Fibroblast of villous mesenchyme (primary cell): ENCODE measurements around the gene FGF1. TPM values are rescaled to one million over a fixed set of nuclear protein-coding genes. Genes with fewer than 3 reads are reported as not detected.

Source experiments
- DNase-seq: peaks from one replicate; pipeline ENCODE4 v3.0.0-alpha.2; 2010; ENCODE audit warnings: low read depth
- H3K4me3 ChIP-seq: 2 replicates; pipeline ENCODE4 v1.5.1; 2011; ENCODE audit warnings: low read depth, mild to moderate bottlenecking, low read length
- total RNA-seq: library from RNA; depleted of rRNA; stranded (reverse); fragments of >200 nt; gene quantifications from 2 replicates; pipeline ENCODE4 v1.2.3, GENCODE V29; 2012
- TF ChIP-seq, protein P1 (sequence below): IDR thresholded peaks from 2 replicates; pipeline ENCODE4 v1.5.1; 2012; ENCODE audit warnings: low read depth, mild to moderate bottlenecking, low read length; ENCODE audit not compliant: insufficient read depth

The FGF1 gene
- total RNA-seq, 1 donor: 16.0 TPM

DNA sequence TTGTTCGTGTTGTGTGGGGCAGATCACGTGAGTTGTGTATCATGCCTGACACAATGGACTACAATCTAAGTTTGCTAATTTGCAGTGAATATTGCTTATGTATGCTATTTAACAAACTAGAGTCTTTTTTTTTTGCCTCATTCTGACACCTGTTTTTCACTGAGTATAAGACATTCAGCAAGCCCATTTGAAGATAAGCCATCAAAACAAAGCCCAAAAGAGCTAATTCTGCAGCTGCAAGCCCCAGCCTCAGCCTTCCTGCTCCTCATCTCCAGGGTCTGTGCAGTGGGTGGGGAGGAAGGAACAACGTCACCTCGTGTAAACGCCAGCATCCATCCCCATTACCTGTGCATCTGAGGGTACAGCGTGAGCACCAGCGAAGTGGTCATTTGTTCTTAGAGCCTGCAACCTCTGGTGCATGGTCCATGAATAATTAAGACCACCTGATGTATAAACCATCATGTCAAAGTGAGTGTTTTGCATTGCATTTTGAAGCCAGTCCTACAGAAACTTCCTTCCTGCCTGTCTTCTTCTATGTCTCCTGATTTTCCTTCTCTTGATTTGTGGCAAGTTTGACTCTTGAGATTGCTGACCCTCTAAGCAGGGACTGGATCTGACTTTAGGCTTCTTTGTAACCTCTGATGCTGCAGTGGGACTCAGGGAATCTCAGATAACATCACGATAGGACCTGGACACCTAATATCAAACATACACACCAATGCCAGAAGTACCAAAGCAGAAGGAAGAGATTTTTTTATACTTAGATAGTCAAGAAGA is 73.2 kb downstream of the FGF1 start:
- TF ChIP-seq, protein P1, sequence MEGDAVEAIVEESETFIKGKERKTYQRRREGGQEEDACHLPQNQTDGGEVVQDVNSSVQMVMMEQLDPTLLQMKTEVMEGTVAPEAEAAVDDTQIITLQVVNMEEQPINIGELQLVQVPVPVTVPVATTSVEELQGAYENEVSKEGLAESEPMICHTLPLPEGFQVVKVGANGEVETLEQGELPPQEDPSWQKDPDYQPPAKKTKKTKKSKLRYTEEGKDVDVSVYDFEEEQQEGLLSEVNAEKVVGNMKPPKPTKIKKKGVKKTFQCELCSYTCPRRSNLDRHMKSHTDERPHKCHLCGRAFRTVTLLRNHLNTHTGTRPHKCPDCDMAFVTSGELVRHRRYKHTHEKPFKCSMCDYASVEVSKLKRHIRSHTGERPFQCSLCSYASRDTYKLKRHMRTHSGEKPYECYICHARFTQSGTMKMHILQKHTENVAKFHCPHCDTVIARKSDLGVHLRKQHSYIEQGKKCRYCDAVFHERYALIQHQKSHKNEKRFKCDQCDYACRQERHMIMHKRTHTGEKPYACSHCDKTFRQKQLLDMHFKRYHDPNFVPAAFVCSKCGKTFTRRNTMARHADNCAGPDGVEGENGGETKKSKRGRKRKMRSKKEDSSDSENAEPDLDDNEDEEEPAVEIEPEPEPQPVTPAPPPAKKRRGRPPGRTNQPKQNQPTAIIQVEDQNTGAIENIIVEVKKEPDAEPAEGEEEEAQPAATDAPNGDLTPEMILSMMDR: no peak
- DNase-seq: no peak
- H3K4me3 ChIP-seq: no peak overlapping the region

DNA sequence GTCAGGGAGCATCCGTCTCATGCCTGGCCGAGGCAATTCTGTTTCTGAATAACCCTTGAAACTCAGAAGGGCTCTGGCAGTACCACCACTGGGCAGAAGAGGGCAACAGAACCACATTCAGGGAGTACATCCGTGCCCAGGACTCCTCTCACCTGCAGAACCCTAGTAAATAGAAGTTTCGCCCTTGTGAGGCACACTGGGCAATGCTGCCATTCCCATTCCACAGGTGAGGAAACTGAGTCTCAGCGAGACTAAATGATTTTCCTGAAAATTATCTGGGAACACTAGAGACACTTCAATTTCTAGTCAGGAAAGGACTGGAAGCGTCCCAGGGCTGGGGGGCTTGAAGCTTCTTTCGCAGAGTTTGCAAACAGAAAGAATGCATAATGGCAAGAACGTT is 74.7 kb downstream of the FGF1 start:
- no peak overlapping the region for H3K4me3 ChIP-seq
- peak; percentile 71 for DNase-seq
- TF ChIP-seq, protein P1: peak; percentile 71

DNA sequence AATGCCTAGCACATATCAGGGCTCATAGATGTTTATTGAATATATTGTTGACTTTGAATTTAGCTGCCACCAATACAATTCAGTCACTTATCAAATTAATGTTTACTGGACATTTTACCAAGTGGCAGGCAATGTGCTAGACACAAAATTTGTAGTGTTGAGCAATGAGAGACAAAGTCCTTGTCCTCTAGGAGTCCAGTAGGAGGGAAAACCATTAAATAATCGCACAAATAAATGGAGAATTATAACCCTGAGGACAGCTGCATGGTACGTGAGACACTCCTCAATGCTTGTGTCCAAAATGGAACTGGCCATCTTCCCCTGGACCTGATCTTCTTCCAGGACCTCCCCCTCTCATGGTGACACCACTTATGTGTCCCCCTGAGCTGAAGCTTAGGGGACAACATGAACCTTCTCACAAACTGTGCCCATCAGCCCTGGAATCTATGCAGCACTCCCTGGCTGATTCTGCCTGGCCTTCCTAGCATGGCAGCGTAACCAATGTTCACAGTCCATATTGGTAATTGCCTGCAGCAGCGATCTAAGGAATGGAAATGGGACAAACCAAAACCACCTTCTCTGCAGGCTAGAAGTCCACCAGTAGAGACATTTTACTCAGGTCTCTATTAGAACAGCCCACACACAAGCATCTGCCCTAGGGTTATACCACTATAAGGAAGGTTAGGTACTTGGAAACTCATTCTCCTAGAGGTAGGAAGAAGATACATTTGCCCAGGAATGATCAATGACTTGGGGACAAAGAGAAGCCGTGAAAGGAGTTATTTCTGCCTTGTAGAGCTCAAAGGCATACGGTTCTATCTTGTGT is 75.5 kb downstream of the FGF1 start:
- H3K4me3 ChIP-seq: no peak overlapping the region
- TF ChIP-seq, protein P1: no peak
- no peak for DNase-seq

DNA sequence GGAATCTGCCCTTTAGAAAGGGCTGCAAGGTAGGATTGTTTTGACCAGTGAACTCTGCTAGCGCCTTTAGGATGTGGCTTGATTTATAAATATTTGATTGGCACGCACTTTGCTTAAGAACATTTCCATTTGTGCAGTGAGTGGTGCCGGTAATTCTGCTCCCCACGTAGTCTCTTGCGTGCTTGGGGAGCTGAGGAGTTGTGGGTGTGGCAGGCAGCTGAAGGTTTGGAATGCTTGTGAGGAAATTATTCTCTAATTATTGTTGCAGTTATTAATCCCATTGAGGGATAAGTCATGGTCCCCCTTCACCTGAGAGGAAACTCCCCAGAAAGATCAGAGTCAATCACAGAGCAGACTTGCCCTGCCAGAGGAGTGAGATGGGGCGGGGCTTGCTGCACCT is 76.7 kb downstream of the FGF1 start:
- H3K4me3 ChIP-seq: no peak overlapping the region
- TF ChIP-seq, protein P1: no peak
- no peak for DNase-seq

DNA sequence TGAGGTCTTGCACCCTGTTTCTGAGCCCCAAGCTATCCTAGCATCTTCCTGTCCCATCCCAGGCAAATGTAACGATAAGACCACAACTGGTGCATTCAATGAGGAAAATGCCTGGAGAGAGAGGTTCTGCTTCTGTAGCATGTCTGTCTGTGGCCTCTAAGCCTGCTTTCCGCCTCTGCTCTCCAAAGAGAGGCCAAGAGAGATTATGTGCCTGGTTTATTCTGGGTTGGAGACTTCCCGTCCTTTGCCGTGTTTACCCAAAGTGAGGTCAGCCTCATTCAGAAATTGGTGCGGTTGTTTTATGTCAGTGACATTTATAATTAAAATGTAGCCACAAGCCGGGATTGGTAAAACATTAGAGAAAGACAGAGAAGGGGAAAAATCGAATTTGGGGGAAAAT is 77.8 kb downstream of the FGF1 start:
- no peak overlapping the region for H3K4me3 ChIP-seq
- no peak for DNase-seq
- TF ChIP-seq, protein P1: no peak

DNA sequence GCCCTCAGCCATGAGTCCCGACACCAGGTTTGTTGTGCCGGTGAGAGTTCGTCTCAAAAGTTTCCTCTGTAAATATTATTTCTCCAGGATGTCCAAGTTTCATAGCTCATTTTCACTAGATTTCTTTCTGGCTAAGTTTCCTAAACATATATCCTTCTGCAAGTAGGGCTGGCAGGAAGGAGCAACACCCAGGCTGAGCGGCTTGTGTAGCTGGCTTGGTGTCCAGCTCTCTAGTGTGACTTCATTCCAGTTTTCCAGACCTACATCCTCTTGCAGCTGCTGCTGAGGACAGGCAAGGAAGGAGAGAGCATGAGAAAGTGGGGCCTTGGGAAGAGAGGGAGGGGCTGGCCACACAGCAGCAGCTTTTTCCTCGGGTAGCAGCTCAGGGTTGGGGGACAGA is 80.3 kb downstream of the FGF1 start:
- TF ChIP-seq, protein P1: no peak
- H3K4me3 ChIP-seq: no peak overlapping the region
- DNase-seq: no peak
